HG03039 (cell line): Measurements from ENCODE around the gene SRF.
A peak's percentile ranks its signal among the peaks of the same experiment; 100 is the strongest.
"Not testable (repeated sequence)": the region's sequence is repeated elsewhere in the genome, so short reads cannot be mapped to it uniquely, and the experiment has no call there.

ENCODE experiments used
- ATAC-seq: cut with Tn5 transposase; IDR thresholded peaks from one replicate; pipeline ENCODE4 v1.9.1; 2021; ENCODE audit warnings: mild to moderate bottlenecking, moderate library complexity; ENCODE audit not compliant: unreplicated experiment

Gene SRF

DNA sequence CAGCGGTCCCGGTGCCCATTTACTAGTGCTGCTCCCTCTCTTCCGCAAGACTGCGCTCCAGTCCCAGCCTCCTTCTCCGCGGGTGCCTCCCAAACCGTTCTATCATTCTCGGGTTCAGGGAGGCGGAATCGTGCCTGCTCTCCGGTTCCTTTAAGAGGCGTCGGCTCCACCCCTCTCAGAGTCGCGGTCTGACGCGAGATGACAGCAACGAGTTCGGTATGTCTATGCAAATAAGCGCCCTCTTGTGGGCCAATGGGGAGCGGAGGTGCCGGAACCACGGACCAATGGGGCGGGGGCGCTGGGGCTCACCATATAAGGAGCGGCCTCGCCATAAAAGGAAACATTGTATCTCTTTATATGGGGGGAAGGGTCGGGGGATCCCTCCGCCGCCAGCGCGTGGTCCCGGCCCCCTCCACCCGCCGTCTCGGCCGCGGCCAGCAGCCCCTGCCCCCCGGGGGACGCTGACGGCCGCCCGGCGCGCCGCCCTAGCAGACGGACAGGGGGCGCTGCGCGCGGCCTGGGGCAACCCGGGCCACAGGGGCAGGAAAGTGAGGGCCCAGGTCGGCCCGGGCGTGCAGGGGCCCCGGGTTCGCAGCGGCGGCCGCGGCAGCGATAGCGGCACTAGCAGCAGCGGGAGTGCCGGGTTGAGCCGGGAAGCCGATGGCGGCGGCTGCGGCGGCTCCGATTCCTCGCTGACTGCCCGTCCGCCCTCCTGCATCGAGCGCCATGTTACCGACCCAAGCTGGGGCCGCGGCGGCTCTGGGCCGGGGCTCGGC is at the start of gene SRF:
TSS of gene SRF (plus strand) at position 339 of the 776 bp plus-strand sequence. CDS start at position 727, 388 bp downstream.
- peak; percentile 62 for ATAC-seq

DNA sequence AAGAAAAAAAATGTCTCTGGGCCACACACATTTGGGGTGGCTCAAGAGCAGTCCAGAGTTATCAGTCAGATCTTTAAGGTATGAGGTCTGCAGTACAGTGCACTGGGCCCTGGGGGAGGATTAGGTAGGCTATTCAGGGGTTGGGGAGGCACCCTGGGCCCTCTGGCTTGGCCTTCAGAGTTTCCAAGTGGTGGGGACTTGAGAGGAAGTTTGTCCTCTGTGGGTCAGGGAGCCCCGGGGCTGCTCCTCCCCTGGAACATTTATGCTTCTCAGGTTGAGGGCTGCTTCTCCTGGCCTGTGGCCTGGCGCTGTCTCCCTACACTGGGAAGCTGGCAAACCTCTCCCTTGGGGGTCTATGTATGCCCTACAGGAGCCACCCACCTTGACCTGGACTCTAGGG is 48.9 kb upstream of the SRF start:
- no peak for ATAC-seq

DNA sequence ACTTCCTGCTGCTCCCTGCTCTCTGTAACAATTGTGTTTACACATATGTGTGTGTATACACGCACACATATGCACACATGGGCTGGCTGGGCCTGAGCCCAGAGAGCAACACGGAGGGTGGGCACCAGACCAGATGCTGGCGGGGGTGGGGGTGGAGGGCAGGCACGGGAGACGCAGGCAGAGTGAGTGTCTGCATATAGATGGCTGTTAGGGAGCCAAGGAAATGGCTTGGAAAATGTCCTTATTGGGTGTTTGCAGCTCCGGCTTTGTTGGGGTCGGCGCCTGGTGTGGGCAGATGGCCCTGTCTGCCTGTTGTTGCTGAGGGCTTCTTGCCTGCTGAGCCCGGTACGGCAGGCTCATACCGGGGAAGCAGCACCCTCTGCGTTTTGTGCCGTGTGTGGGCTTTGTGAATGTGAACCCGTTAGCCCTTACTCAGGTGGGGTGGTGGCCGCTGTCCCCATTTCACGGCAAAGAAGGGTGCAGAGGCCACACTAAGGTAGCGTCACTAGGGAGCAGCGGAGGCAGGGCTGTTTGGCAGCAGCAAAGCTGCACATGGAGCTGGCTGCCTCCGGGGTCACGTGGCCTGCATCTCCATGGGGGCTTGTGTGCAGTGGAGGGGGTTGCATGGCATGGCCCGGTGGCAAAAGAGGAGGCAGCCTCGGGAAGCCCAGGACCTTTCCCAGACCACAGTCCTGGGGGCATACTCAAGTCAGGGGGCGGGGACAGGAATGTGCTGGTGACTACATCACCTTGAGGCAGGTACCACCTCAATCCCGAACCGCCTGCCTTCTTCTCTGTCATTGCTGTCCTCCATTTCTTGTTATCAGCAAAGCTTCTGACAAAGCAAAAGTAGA is 47.4 kb upstream of the SRF start:
- ATAC-seq = no peak

DNA sequence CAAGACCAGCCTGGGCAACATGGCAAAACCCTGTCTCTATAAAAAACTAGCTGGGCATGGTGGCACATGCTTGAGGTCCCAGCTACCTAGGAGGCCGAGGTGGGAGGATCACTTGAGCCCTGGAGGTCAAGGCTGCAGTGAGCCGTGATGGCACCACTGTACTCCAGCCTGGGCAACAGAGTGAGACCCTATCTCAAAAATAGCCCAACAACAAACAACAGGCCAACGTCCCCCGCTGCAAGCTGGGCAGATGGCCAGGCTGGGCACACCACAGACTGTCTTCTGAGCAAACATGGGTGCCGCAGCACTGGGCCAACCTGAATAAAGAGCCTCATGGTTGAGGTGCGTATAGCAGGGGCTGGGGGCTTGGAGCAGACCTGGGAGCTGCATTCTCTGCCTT is 46.6 kb upstream of the SRF start:
- no peak for ATAC-seq

DNA sequence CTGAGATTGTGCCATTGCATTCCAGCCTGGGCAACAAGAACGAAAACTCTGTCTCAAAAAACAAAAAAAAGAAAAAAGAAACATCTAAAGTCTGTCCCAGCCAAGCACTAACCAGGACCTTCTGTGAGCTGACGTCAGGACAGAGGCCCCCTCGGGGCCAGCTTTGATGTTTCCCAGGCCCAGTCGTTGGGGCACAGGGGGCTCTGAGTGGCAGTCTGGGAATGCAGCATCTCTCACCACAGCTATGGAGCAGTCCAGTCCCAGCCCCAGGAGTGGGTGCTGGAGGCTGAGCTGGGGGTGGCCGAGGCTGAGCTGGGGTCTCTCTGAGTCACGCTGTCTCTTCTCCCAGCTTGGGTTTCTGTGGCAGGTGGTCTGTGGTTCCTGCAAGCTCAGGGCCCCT is 46.0 kb upstream of the SRF start:
- ATAC-seq = no peak

DNA sequence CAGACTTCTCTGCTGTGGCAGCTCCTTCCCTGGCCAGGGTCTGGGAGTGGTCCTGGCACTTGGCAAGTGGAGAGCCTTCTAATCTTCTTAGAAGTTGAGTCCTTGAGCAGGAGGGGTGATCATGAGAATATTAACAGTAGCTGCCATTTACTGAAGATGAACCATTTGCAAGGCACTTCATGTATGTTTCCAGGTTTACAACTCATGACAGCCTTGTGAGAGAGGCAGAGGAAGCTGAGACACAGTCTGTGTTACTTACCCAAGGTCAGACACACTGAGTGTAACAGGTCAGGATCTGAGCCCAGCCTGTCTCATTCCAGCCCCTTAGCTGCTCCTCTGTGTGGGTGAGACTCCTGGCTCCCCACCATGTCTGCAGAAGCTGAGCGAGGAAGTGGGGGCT is 45.5 kb upstream of the SRF start:
- no peak for ATAC-seq

DNA sequence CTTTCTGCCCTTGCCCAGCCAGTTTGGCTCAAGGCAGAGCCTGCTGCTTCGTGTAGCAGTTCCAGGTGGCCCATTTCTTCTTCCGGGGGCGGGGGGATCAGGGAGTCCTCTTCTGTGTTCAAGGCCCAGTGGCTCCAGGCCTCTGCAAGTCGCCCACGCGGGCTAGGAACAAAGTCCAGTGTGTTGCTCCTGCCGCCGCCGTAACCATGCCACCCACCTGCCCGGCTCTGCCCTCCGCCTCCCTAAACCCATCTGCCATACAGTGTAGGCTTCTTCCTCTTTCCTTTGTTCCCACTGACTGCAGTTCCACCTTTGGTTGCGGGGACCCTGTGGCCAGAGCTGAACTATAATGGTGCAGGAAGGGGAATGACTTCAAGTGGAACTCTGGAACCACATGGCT is 43.9 kb upstream of the SRF start:
- ATAC-seq = no peak

DNA sequence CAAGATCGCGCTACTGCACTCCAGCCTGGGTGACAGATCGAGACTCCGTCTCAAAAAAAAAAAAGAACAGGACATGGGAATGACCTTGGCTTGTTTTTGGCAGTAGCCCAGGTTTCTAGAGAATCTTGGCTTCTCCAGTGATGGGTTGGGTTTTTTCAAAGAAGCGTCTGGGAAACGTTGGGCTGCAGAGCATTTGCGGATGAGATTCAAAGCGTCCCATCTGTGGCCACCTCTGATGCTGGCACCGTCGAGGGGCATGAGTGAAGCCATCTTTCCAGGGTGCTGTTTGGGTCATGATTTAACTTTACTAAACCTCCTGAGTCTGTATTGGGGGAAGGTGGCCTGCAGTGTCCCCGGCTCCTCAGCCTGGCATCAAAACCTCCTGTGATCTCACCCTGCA is 43.2 kb upstream of the SRF start:
- ATAC-seq = no peak

DNA sequence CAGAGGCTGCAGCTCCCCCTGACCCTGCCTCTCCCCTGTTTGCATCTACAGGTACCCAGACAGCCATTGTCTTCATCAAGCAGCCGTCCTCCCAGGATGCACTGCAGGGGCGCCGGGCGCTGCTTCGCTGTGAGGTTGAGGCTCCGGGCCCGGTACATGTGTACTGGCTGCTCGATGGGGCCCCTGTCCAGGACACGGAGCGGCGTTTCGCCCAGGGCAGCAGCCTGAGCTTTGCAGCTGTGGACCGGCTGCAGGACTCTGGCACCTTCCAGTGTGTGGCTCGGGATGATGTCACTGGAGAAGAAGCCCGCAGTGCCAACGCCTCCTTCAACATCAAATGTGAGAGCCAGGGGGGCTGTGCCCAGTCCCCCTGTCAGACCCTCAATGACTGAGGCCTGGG is 42.1 kb upstream of the SRF start:
- no peak for ATAC-seq

DNA sequence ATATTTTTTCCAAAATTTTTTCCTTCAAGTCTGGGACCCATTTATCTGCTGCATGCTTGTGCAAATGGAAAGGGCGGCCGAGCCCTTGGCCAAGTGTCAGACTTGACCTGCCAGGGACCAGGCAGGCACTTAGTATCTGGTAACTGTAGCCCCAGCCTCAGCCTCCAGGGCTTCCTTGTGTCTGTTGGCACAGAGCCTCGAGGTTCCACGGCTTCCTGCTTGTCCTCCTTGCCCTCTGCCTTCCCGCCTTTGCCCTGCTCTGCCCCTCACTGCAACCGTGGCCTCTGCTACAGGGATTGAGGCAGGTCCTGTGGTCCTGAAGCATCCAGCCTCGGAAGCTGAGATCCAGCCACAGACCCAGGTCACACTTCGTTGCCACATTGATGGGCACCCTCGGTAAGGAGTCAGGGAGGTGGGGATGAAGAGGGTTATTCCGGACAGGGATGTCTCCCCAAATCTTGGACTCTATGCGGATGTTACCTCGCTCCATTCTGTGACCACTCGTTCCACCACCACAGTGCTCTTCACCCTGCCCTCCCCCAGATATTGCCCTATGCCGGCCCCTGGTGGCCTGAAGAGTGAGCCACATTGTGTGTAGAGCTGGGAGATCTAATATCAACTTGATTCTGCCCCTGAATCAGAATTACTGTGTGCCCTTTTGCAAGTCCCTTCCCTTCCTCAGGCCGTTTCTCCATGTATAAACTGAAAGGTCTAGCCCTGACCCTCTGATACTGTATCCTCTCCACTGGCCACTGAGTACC is 41.5 kb upstream of the SRF start:
- no peak for ATAC-seq

DNA sequence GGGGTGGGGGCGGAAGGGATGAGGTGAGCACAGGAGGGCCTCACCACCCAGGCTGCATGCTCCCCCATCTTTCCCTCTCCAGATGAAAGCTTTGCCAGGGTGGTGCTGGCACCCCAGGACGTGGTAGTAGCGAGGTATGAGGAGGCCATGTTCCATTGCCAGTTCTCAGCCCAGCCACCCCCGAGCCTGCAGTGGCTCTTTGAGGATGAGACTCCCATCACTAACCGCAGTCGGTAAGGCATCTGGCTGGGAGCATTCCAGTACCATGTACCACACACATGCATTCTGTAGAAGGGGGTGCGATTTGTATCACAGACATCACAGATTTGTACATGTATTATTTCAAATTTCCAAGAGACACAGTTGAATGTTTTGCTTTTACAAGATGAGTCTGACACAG is 40.6 kb upstream of the SRF start:
- ATAC-seq = no peak

DNA sequence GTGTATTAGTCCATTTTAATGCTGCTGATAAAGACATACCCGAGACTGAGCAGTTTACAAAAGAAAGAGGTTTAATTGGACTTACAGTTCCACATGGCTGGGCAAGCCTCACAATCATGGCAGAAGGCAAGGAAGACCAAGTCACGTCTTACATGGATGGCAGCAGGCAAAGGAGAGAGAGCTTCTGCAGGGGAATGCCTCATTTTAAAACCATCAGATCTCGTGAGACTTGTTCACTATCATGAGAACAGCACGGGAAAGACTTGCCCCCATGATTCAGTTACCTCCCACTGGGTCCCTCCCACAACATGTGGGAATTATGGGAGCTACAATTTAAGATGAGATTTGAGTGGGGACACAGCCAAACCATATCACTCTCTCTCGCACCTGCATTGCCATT is 39.7 kb upstream of the SRF start:
- not testable (repeated sequence) for ATAC-seq

DNA sequence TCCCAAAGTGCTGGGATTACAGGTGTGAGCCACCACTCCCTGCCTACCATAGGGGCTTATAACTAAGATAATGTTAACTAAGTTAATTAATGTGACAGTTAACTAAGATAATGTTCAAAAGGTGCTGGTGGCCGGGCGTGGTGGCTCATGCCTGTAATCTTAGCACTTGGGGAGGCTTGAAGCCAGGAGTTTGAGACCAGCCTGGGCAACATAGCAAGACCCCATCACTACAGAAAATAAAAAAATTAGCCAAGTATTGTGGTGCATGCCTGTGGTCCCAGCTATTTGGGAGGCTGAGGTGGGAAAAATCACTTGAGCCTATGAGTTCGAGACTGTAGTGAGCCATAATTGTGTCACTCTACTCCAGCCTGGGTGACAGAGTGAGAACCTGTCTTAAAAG is 32.8 kb upstream of the SRF start:
- no peak for ATAC-seq

DNA sequence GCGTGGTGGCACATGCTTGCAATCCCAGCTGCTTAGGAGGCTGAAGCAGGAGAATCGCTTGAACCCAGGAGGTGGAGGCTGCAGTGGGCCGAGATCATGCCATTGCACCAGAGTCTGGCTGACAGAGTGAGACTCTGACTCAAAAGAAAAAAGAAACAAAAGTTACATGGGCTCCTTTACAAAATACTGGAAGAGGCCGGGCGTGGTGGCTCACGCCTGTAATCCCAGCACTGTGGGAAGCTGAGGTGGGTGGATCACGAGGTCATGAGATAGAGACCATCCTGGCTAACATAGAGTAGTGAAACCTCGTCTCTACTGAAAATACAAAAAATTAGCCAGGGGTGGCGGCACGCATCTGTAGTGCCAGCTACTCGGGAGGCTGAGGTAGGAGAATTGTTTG is 31.1 kb upstream of the SRF start:
- not testable (repeated sequence) for ATAC-seq

DNA sequence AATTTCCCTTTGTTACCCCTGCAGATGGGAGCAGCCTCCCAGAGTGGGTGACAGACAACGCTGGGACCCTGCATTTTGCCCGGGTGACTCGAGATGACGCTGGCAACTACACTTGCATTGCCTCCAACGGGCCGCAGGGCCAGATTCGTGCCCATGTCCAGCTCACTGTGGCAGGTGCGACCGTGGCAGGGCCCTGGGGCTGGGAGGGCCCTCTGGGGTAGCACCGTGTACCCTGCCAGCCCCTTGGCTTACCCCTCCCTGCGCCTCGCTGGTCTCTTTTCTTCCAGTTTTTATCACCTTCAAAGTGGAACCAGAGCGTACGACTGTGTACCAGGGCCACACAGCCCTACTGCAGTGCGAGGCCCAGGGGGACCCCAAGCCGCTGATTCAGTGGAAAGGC is 29.4 kb upstream of the SRF start:
- no peak for ATAC-seq

DNA sequence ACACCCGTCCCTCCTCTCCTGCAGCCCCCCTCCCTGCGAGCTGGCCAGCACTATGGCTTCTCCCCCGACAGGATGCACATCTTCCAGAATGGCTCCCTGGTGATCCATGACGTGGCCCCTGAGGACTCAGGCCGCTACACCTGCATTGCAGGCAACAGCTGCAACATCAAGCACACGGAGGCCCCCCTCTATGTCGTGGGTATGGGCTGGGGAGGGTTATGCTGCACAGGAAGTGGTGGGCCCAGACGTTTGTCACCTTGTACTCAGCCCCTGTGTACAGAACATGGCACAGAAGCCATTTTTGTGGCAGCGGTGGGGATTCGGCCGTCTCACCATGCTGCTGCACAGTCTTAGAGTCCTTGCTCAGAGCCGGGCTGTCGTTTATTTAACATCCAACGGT is 29.0 kb upstream of the SRF start:
- no peak for ATAC-seq

DNA sequence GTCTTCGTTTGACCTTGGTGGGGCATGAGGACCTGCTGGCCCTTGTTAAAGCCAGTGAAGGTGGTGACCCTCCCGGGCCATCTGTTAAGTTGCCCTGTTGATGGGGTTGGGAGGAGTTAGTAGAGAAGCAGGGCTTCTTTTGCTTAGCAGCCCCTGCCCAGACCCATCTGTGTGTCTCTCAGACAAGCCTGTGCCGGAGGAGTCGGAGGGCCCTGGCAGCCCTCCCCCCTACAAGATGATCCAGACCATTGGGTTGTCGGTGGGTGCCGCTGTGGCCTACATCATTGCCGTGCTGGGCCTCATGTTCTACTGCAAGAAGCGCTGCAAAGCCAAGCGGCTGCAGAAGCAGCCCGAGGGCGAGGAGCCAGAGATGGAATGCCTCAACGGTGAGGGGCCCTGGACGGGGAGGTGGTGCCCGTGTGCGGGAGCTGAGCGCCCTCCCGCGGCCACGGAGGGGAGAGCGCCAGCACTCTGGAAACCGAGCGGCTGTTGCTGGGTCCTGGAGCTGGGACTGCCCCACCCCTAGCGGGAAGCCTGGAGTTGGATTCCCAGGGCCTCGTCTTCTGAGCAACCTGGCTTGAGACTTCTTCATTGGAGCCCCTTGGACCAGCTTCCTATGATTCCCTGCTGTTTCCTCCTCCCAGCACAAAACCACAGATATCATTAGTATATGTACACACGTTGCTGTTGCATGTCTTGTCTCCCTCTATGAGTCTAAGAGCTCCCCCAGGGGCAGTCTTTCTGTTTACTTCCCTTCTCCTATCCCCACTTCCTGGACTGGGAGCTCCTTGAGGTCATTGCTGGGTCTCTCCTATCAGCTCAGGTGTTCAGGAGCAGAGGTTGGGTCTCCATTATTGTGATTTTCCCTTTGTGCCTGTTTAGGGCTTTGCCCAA is 27.6 kb upstream of the SRF start:
- no peak for ATAC-seq

DNA sequence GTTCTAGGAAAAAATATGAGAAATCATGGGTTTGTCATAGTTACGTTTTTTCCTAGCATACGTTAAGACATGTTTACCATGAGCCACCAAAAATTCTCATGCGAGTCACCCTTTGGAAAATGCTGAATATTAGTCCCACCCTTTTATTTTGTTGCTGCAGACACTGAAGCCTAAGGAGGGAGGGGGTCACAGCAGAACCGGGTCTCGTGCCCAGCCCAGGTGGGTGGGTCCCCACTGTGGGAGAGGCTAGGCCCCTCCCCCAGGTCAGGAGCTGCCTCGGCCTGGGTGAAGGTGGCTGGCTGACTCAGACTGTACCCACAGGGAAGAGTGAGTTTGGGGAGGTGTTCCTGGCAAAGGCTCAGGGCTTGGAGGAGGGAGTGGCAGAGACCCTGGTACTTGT is 26.2 kb upstream of the SRF start:
- no peak for ATAC-seq

DNA sequence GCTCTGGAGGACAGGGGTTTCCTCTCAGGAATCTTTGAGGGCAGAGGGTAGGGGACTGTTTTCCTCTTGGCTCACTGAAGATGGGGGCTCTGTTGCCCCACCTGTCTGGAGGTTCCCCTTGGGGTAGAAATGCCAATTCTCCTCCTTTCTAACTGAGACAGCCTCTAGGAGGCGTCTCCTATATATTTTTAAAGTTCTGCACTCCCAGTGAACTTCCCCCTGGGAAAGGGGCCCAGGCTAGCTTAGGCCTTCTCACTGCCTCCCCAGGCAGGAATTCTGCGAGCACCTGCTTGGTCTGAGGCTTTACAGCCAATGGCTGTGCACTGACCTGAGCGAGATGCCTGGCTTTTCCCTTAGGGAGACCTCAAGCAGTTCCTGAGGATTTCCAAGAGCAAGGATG is 24.8 kb upstream of the SRF start:
- ATAC-seq = no peak
